Muscle of leg (tissue), 11 donors: ENCODE measurements around the gene CCDC80. TPM values are rescaled to one million over a fixed set of nuclear protein-coding genes. Genes with fewer than 3 reads are reported as not detected.

Experiments used
- DNase-seq: peaks from one replicate; pipeline ENCODE4 v3.0.0; 2013
- H3K27ac ChIP-seq: one replicate; pipeline ENCODE4 v1.5.1; 2013; ENCODE audit warnings: mild to moderate bottlenecking, low read length, control low read depth
- H3K27me3 ChIP-seq: one replicate; pipeline ENCODE4 v1.6.1; 2013; ENCODE audit warnings: low read length; ENCODE audit not compliant: control insufficient read depth, insufficient read depth
- H3K36me3 ChIP-seq: one replicate; pipeline ENCODE4 v1.6.1; 2013; ENCODE audit warnings: low read length; ENCODE audit not compliant: control insufficient read depth, insufficient read depth
- H3K4me1 ChIP-seq: one replicate; pipeline ENCODE4 v1.6.1; 2013; ENCODE audit warnings: low read length; ENCODE audit not compliant: control insufficient read depth, insufficient read depth
- H3K4me3 ChIP-seq: one replicate; pipeline ENCODE4 v1.5.1; 2013; ENCODE audit warnings: low read length, control low read depth
- H3K9me3 ChIP-seq: replicated peaks from 2 replicates; pipeline ENCODE4 v1.6.1; 2013; ENCODE audit warnings: low read depth, low read length; ENCODE audit not compliant: control insufficient read depth
- WGBS: methylation state at CpG from one replicate; pipeline ENCODE4 v1.1.5; 2013; ENCODE audit warnings: missing lambda C conversion rate; ENCODE audit not compliant: insufficient coverage; 5-methylcytosine and 5-hydroxymethylcytosine counted together
- polyA plus RNA-seq, 8 donors: library from polyadenylated mRNA; unstranded; fragments of 120-200 nt; gene quantifications; one replicate each; pipeline versions ENCODE4 v1.2.1 to v1.2.3, GENCODE V29; 2013; ENCODE audit warnings: inconsistent platforms in 1 of 8, low replicate concordance in 1 of 8; ENCODE audit not compliant: insufficient read length in 8 of 8, insufficient read depth in 1 of 8
- total RNA-seq: library from RNA; stranded (reverse); fragments of 120-200 nt; gene quantifications from one replicate; pipeline ENCODE4 v1.2.4, GENCODE V29; 2013

The CCDC80 gene
- total and polyA plus RNA-seq, 9 donors, result 27.9 to 97.3 (median 57.8) TPM

- no peaks in the 10 kb centered on the region for H3K36me3 ChIP-seq
- H3K4me3 ChIP-seq, result no peak overlapping the region
- WGBS, result 89% methylated on average over 4 of the region's 5 CpGs
- no peak overlapping the region for H3K27ac ChIP-seq
- H3K4me1 ChIP-seq, result peaks cover 3% of the 10 kb centered on the region
- H3K9me3 ChIP-seq, result no peaks in the 10 kb centered on the region
- no peaks in the 10 kb centered on the region for H3K27me3 ChIP-seq
- DNase-seq, result no peak
Observed at GRCh38 chr3:112623213-112623612, 17.7 kb downstream of the CCDC80 start.

- Histone ChIP-seq H3K4me3 (no peak overlapping the region), H3K36me3 (no peaks in the 10 kb centered on the region), H3K27me3 (no peaks in the 10 kb centered on the region), H3K9me3 (no peaks in the 10 kb centered on the region), H3K27ac (no peak overlapping the region), H3K4me1 (peaks cover 3% of the 10 kb centered on the region)
- no peak for DNase-seq
- no CpG with 5 or more reads among the region's 2 CpGs for WGBS
Observed at GRCh38 chr3:112619295-112619694, 21.6 kb downstream of the CCDC80 start.

- H3K36me3 ChIP-seq, result no peaks in the 10 kb centered on the region
- WGBS, result no CpG with 5 or more reads among the region's 2 CpGs
Observed at GRCh38 chr3:112617285-112617684, 23.7 kb downstream of the CCDC80 start.

GRCh38 chr3:112615989-112616731 lies 24.8 kb downstream of the CCDC80 start:
- H3K27ac ChIP-seq, result no peak overlapping the region
- no peak overlapping the region for H3K4me3 ChIP-seq
- peaks cover 3% of the 10 kb centered on the region for H3K4me1 ChIP-seq
- no peaks in the 10 kb centered on the region for H3K27me3 ChIP-seq
- DNase-seq, result peak; percentile 40
- no peaks in the 10 kb centered on the region for H3K9me3 ChIP-seq
- H3K36me3 ChIP-seq, result no peaks in the 10 kb centered on the region
- 69% methylated on average over 2 of the region's 7 CpGs for WGBS

More at GRCh38 chr3:112617285-112617684, 23.7 kb downstream of the CCDC80 start:
- DNase-seq, result no peak
- Histone ChIP-seq H3K9me3 (no peaks in the 10 kb centered on the region), H3K27me3 (no peaks in the 10 kb centered on the region), H3K4me1 (peaks cover 3% of the 10 kb centered on the region), H3K27ac (no peak overlapping the region), H3K4me3 (no peak overlapping the region)

GRCh38 chr3:112611752-112612515 lies 29.0 kb downstream of the CCDC80 start:
- Histone ChIP-seq H3K27me3 (no peaks in the 10 kb centered on the region), H3K4me1 (peaks cover 3% of the 10 kb centered on the region), H3K27ac (no peak overlapping the region), H3K4me3 (no peak overlapping the region), H3K9me3 (no peaks in the 10 kb centered on the region), H3K36me3 (no peaks in the 10 kb centered on the region)
- no CpG with 5 or more reads among the region's 5 CpGs for WGBS
- DNase-seq, result no peak

GRCh38 chr3:112610121-112610520 lies 30.8 kb downstream of the CCDC80 start:
- H3K27me3 ChIP-seq, result no peaks in the 10 kb centered on the region
- H3K4me3 ChIP-seq, result no peak overlapping the region
- no peak for DNase-seq
- no peaks in the 10 kb centered on the region for H3K36me3 ChIP-seq
- WGBS, result 82% methylated on average over 3 of the region's 3 CpGs
- no peaks in the 10 kb centered on the region for H3K9me3 ChIP-seq
- no peak overlapping the region for H3K27ac ChIP-seq
- no peaks in the 10 kb centered on the region for H3K4me1 ChIP-seq

GRCh38 chr3:112607863-112608262 lies 33.1 kb downstream of the CCDC80 start:
- H3K4me1 ChIP-seq, result peaks cover 3% of the 10 kb centered on the region
- H3K4me3 ChIP-seq, result no peak overlapping the region
- H3K36me3 ChIP-seq, result no peaks in the 10 kb centered on the region
- H3K9me3 ChIP-seq, result no peaks in the 10 kb centered on the region
- no peak overlapping the region for H3K27ac ChIP-seq
- DNase-seq, result no peak
- H3K27me3 ChIP-seq, result no peaks in the 10 kb centered on the region

- Histone ChIP-seq H3K4me1 (peaks cover 3% of the 10 kb centered on the region), H3K36me3 (no peaks in the 10 kb centered on the region), H3K4me3 (no peak overlapping the region), H3K27me3 (no peaks in the 10 kb centered on the region), H3K9me3 (no peaks in the 10 kb centered on the region), H3K27ac (no peak overlapping the region)
- no peak for DNase-seq
- no CpG with 5 or more reads among the region's 2 CpGs for WGBS
Observed at GRCh38 chr3:112606098-112606497, 34.8 kb downstream of the CCDC80 start.

- DNase-seq, result peak; percentile 82
- H3K4me1 ChIP-seq, result peaks cover 3% of the 10 kb centered on the region
- peak overlapping the region; percentile 33 for H3K27ac ChIP-seq
- WGBS, result 68% methylated on average over 8 of the region's 9 CpGs
- H3K9me3 ChIP-seq, result no peaks in the 10 kb centered on the region
- no peaks in the 10 kb centered on the region for H3K27me3 ChIP-seq
- H3K36me3 ChIP-seq, result no peaks in the 10 kb centered on the region
- H3K4me3 ChIP-seq, result no peak overlapping the region
Observed at GRCh38 chr3:112605285-112605684, 35.7 kb downstream of the CCDC80 start.

GRCh38 chr3:112604536-112604935 lies 36.4 kb downstream of the CCDC80 start:
- no peak overlapping the region for H3K4me3 ChIP-seq
- 60% methylated on average over 1 of the region's 4 CpGs for WGBS
- H3K9me3 ChIP-seq, result no peaks in the 10 kb centered on the region
- H3K4me1 ChIP-seq, result peaks cover 3% of the 10 kb centered on the region
- no peaks in the 10 kb centered on the region for H3K27me3 ChIP-seq
- H3K36me3 ChIP-seq, result no peaks in the 10 kb centered on the region
- no peak overlapping the region for H3K27ac ChIP-seq
- no peak for DNase-seq
